Neutrophil (primary cell): ENCODE data around the gene RNU6-1.

Experiments used
- H3K27ac ChIP-seq: fragments of 200-600 bp; sonication (generic); 2 replicates; pipeline ENCODE4 v1.5.1; 2016; ENCODE audit warnings: mild to moderate bottlenecking, moderate library complexity
- H3K27me3 ChIP-seq: fragments of 200-600 bp; sonication (generic); 2 replicates; pipeline ENCODE4 v1.6.0; 2016; ENCODE audit warnings: mild to moderate bottlenecking
- H3K36me3 ChIP-seq: fragments of 200-600 bp; sonication (generic); 2 replicates; pipeline ENCODE4 v1.5.1; 2017
- H3K4me1 ChIP-seq, 2 experiments: fragments of 200-600 bp in 1 of 2; sonication (generic) in 1 of 2; 1 replicate in 1 of 2; 2 replicates in 1 of 2; pipeline versions ENCODE4 v1.5.1 to v1.6.1; 2013 to 2016; ENCODE audit warnings: low read depth in 1 of 2, low read length in 1 of 2, mild to moderate bottlenecking in 1 of 2, moderate library complexity in 1 of 2; ENCODE audit not compliant: control insufficient read depth in 1 of 2, insufficient read depth in 1 of 2
- H3K4me3 ChIP-seq, 2 experiments: fragments of 200-600 bp in 1 of 2; sonication (generic) in 1 of 2; 1 replicate in 1 of 2; 2 replicates in 1 of 2; pipeline ENCODE4 v1.5.1; 2013 to 2016; ENCODE audit warnings: low read depth in 1 of 2, low read length in 1 of 2, mild to moderate bottlenecking in 1 of 2, moderate library complexity in 1 of 2
- H3K9me3 ChIP-seq: fragments of 200-600 bp; sonication (generic); 2 replicates; pipeline ENCODE4 v1.5.1; 2016
- TF ChIP-seq, protein P1 (sequence below): fragments of 200-600 bp; sonication (generic); IDR thresholded peaks from 2 replicates; pipeline ENCODE4 v1.5.1; 2016; ENCODE audit warnings: antibody characterized with exemption

Gene RNU6-1

DNA sequence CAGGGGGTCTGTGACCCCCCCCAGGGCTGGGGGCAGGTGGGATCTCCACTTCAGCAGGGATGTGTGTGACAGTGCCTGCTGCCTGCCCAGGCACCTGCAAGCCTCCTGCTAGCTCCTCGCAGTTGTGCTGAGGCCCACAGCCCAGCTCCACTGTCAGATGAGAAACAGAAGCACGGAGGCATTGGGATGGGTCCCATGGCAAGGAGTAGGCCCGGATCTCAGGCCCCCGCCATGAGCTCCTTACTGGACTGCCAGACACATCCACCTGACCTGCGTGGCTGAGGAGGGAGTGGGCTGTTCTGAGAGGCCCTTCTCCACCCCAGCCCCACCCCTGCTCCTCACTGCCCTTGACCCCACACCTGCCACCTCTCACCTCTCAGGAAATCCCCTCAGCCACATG is 32.7 kb downstream of the RNU6-1 start:
- Histone ChIP-seq H3K27me3 (peaks cover 11% of the 10 kb centered on the region), H3K27ac (no peak overlapping the region), H3K4me3 (no peak overlapping the region), H3K4me1 (no peaks in the 10 kb centered on the region), H3K36me3 (no peaks in the 10 kb centered on the region), H3K9me3 (no peaks in the 10 kb centered on the region)
- TF ChIP-seq, protein P1, sequence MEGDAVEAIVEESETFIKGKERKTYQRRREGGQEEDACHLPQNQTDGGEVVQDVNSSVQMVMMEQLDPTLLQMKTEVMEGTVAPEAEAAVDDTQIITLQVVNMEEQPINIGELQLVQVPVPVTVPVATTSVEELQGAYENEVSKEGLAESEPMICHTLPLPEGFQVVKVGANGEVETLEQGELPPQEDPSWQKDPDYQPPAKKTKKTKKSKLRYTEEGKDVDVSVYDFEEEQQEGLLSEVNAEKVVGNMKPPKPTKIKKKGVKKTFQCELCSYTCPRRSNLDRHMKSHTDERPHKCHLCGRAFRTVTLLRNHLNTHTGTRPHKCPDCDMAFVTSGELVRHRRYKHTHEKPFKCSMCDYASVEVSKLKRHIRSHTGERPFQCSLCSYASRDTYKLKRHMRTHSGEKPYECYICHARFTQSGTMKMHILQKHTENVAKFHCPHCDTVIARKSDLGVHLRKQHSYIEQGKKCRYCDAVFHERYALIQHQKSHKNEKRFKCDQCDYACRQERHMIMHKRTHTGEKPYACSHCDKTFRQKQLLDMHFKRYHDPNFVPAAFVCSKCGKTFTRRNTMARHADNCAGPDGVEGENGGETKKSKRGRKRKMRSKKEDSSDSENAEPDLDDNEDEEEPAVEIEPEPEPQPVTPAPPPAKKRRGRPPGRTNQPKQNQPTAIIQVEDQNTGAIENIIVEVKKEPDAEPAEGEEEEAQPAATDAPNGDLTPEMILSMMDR = no peak

DNA sequence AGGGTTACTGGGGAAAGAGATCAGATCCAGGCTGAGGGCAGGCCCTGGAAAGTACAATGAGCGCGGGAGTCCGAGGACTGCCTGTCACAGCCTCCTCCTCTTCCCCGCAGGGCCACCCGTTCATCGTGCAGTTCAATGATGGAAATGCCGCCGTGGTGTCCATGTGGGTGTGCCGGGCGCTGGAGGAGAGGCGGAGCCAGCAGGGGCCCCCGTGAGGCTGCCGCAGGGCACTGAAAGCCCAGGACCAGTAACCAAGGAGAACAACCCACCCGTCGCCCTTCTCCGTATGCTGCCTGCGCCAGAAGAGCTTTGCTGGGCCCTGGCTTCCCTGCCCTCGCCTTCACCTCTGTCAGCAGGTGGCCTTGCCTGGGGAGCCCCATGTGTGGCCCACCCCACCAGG is 33.3 kb downstream of the RNU6-1 start:
- H3K4me3 ChIP-seq = no peak overlapping the region
- no peaks in the 10 kb centered on the region for H3K36me3 ChIP-seq
- TF ChIP-seq, protein P1 = no peak
- peaks cover 5% of the 10 kb centered on the region for H3K27me3 ChIP-seq
- no peaks in the 10 kb centered on the region for H3K4me1 ChIP-seq
- H3K9me3 ChIP-seq = no peaks in the 10 kb centered on the region
- H3K27ac ChIP-seq = no peak overlapping the region

DNA sequence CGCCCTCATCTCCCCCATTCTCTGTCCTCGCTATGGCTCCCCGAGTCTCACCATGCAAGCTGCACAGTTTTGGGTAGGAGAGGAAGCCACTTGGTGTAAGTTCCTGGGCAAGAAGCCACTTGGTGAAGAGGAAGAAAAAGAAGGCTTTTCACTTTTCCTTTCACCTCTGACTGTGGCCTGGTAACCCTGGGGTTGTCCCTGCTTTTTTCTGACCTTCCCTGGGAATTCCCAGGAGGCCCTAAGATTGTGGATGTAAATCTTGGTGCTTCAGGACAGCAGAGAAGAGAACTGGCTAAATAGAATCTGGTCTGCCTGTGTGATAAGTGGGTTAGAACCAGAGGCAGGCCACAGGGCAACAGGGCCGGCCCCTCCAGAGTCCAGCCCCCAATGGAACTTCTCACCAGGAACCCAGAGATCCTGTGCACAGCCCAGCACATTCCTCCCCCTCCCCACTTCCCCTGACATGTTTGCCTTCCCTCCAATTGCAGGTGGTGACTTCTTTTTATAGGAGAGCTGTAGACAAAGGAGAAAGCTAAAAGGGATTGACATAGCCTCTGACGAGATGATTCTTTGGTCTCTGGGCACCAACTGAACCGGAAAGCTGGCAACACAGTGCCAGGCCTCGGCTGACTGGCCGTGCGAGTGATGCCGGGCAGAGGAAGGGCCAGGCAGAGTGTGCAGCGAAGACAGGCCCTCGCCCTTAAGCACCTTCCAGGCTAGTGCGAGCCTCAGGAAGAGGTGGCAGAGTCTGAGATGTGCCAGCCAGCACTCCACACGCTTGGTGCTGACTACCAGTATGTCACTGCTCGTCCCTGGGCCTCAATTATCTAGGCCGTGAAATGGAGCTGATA is 34.0 kb downstream of the RNU6-1 start:
- Histone ChIP-seq H3K9me3 (no peaks in the 10 kb centered on the region), H3K36me3 (no peaks in the 10 kb centered on the region), H3K27ac (no peak overlapping the region), H3K4me3 (no peak overlapping the region), H3K27me3 (no peaks in the 10 kb centered on the region), H3K4me1 (no peaks in the 10 kb centered on the region)
- TF ChIP-seq, protein P1 = no peak

DNA sequence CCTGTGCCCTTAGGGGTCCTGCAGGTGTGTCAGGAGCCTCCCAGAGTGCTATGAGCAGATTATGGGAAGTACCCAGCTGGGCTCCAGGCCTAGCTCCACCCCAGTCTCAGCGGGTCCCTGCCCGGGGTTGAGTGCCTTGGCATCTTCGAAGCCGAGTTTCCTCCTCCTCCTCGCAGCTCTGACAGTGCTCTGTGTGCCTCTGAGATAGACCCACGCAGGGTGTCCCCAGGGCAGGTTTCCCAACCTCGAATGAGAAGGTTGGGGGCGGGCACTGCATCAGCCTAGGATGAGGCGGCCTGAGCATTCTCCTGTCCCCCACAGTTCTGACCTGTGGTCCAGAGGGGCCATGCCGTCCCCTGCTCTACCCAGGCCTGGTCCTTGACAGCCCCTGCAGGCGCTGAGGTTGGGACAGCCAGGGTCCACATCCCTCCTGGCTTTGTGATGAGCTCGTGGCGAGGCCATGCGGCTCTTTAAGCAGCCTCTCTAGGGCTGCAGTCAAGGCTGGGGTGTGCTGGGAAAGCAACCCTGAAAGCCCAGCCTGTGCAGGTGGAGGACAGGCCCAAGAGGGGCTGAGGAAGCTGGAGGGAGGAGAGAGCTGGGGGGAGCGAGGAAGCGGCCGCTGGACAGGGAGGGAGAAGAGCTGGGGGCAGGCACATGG is 34.7 kb downstream of the RNU6-1 start:
- H3K4me1 ChIP-seq = no peaks in the 10 kb centered on the region
- H3K27ac ChIP-seq = no peak overlapping the region
- H3K27me3 ChIP-seq = no peaks in the 10 kb centered on the region
- TF ChIP-seq, protein P1 = no peak
- H3K4me3 ChIP-seq = no peak overlapping the region
- no peaks in the 10 kb centered on the region for H3K9me3 ChIP-seq
- no peaks in the 10 kb centered on the region for H3K36me3 ChIP-seq

DNA sequence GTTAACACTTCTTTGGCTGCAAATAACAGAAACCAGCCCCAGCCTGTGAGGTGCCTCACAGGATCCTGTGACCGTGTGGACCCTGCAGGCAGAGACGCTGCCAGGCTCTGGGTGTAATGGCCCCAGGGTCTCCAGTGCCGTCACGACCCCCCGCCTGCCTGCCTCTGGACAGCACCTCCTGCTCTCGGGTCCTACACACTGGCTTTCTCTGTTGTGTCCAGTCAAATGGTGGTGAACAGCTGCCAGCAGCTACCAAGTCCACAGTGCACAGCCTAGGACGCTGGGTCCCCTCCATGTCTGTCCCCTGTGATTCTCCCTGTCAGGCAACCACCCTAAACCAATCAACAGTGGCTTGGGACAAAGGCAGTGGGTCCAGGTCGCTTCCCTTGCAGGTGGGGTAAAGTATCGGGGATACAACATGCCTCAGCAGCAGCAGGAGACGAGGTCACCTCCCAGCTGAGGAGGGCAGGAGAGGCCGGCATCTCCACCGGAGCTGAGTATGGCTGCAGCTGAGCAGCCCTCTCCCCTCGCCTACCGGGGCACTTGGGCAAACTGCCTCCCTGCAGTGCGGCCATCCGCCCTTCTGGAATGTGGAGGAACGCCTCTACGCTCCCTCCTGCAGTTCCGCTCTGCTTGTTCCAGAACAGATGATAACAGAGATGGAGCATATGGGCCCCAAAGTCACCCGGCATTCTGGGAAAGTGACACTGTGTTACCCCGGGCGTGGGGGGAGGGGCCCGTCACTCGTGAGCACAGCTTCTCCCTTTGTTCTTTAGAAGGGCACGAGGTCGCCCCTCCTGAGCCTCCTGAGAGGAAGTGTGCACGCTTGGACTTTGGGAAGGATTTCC is 35.6 kb downstream of the RNU6-1 start:
- TF ChIP-seq, protein P1 = no peak
- no peak overlapping the region for H3K4me3 ChIP-seq
- H3K27ac ChIP-seq = no peak overlapping the region
- no peaks in the 10 kb centered on the region for H3K27me3 ChIP-seq
- no peaks in the 10 kb centered on the region for H3K9me3 ChIP-seq
- no peaks in the 10 kb centered on the region for H3K4me1 ChIP-seq
- no peaks in the 10 kb centered on the region for H3K36me3 ChIP-seq
